Gastroesophageal sphincter (tissue), 4 donors: ENCODE measurements around the gene GSTO1. TPM values are rescaled to one million over a fixed set of nuclear protein-coding genes. Genes with fewer than 3 reads are reported as not detected.

ENCODE experiments used
- ATAC-seq: fragments of 150-250 bp; one replicate; pipeline ENCODE4 v1.9.1; 2016; ENCODE audit warnings: mild to moderate bottlenecking, moderate library complexity
- H3K27ac ChIP-seq, 4 donors: fragments of 200-600 bp; sonication (generic) in 3 of 4; 1 replicate in 3 of 4; 2 replicates in 1 of 4; pipeline ENCODE4 v1.5.1; 2016 to 2019
- H3K27me3 ChIP-seq: fragments of 200-600 bp; sonication (generic); one replicate; pipeline ENCODE4 v1.5.1; 2019
- H3K36me3 ChIP-seq, 2 donors: fragments of 200-600 bp; sonication (generic); one replicate each; pipeline ENCODE4 v1.5.1; 2019; ENCODE audit warnings: control low read depth in 1 of 2
- H3K4me1 ChIP-seq, 3 donors: fragments of 200-600 bp; sonication (generic); 1 replicate in 2 of 3; 2 replicates in 1 of 3; pipeline ENCODE4 v1.5.1; 2016 to 2019; ENCODE audit warnings: control low read depth in 2 of 3
- H3K4me3 ChIP-seq, 2 donors: fragments of 200-600 bp; sonication (generic); one replicate each; pipeline ENCODE4 v1.5.1; 2019; ENCODE audit warnings: mild to moderate bottlenecking in 1 of 2, moderate library complexity in 1 of 2
- H3K9me3 ChIP-seq, 3 donors: fragments of 200-600 bp; sonication (generic); one replicate each; pipeline ENCODE4 v1.5.1; 2017 to 2019; ENCODE audit warnings: control low read depth in 2 of 3
- CTCF ChIP-seq, 4 experiments: fragments of 200-600 bp in 2 of 4; fragments of 450-650 bp in 2 of 4; sonication (generic) in 1 of 4; IDR thresholded peaks; one replicate each; pipeline ENCODE4 v1.5.1; 2017 to 2019; ENCODE audit warnings: antibody characterized with exemption in 4 of 4, mild to moderate bottlenecking in 2 of 4, moderate library complexity in 2 of 4
- EP300 ChIP-seq: sonication (generic); formaldehyde crosslinking; IDR thresholded peaks from one replicate; pipeline ENCODE4 v1.6.1; 2017; ENCODE audit warnings: antibody characterized with exemption, mild to moderate bottlenecking
- POLR2A ChIP-seq, 2 donors: fragments of 450-650 bp; IDR thresholded peaks; one replicate each; pipeline ENCODE4 v1.6.1; 2017; ENCODE audit warnings: antibody characterized with exemption in 2 of 2, mild to moderate bottlenecking in 2 of 2, moderate library complexity in 1 of 2
- POLR2AphosphoS5 ChIP-seq: sonication (generic); formaldehyde crosslinking; IDR thresholded peaks from one replicate; pipeline ENCODE4 v1.6.1; 2017; ENCODE audit warnings: antibody characterized with exemption
- WGBS, 2 donors: methylation state at CpG; one replicate each; pipeline ENCODE4 v1.1.5; 2018; ENCODE audit warnings: low coverage in 1 of 2; 5-methylcytosine and 5-hydroxymethylcytosine counted together
- total RNA-seq, 4 donors: library from RNA; depleted of rRNA; stranded (reverse); fragments of >200 nt; gene quantifications; one replicate each; pipeline ENCODE4 v1.1.0, GENCODE V29; 2016

Gene GSTO1
- total RNA-seq, 4 donors from 2014 or later, result 124 to 153 (median 149) TPM

DNA sequence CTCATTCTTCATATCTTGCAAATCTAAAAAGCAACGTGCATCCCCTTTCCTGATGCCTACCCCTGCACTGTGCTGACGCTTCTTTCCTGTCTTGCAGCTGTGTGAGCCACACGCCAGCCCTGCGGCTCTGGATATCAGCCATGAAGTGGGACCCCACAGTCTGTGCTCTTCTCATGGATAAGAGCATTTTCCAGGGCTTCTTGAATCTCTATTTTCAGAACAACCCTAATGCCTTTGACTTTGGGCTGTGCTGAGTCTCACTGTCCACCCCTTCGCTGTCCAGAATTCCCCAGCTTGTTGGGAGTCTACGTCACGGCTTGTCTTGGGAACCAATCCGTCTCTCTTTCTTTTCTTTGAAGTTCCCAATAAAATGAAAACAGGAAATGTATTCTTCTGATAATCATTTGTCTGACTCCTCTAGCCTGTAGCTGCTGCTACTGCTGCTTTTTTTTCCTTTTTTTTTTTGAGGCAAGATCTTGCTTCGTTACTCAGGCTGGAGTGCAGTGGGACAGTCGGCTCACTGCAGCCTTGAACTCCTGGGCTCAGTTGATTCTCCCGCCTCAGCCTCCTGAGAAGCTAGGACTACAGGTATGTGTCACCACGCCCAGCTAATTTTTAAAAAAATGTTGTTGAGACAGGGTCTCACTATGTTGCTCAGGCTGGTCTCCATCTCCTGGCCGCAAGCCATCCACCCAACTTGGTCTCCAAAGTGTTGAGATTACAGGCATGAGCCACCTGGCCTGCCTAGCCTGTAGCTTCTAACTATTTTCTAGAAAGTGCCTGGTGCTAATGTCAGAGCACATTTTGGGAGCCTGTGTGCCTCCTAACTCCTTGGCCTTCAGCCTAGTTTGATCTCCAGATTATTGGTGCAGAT, 44.6 kb downstream of the GSTO1 start:
- Histone ChIP-seq H3K27ac (peak overlapping the region; percentile 89 to 98 (median 92)), H3K9me3 (no peaks in the 10 kb centered on the region), H3K36me3 (no peaks in the 10 kb centered on the region), H3K4me1 (peaks cover 3 to 79% (median 28%) of the 10 kb centered on the region in 3 donors), H3K4me3 (no peak overlapping the region), H3K27me3 (no peaks in the 10 kb centered on the region)
- WGBS, 2 donors, result 43 to 51% methylated on average over 6 to 13 of the region's 13 CpGs
- ATAC-seq, result no peak
- TF ChIP-seq POLR2A (IDR thresholded peaks at IDR 0.05), result no peak
- no peak for TF ChIP-seq POLR2AphosphoS5
- TF ChIP-seq EP300, result no peak
- no peak for TF ChIP-seq CTCF (IDR thresholded peaks at IDR 0.05)

DNA sequence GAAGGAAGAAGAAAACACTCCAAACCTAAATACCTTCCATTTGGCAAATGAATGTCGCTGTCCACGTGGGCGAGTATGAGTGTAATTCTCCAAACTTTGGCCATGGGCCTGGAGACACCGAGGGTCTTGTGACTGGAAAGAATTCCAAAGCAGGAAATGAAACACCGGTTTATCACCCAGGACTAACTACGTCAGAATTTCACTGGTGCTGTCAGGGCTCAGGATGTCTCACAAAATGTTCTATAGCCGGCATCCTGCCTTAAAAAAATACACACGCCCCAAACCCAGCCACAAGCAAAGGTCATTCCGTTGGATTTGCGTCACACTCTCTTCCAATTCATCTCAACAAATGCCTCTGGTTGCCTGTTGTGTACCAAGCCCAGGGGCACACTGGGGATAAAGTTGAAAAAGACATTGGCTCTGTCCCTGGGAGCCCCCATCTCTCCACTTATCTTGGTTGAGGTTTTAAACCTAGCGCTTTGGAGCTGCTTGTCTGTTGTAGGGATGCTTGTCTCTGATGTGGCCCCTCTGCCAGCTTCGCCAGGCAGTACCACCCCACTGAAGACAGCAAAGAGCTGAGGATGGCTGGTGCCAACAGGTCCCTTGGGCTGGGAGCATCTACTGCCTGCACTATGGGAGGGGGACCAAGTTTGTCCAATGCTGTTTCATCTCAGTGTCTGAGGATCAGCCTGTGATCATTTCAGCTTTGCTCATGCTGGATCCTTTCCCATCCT, 45.5 kb downstream of the GSTO1 start:
- Histone ChIP-seq H3K9me3 (no peaks in the 10 kb centered on the region), H3K4me1 (peaks cover 7 to 82% (median 31%) of the 10 kb centered on the region in 3 donors)
- WGBS, 2 donors, result 12 to 31% methylated on average over 9 to 10 of the region's 12 CpGs

DNA sequence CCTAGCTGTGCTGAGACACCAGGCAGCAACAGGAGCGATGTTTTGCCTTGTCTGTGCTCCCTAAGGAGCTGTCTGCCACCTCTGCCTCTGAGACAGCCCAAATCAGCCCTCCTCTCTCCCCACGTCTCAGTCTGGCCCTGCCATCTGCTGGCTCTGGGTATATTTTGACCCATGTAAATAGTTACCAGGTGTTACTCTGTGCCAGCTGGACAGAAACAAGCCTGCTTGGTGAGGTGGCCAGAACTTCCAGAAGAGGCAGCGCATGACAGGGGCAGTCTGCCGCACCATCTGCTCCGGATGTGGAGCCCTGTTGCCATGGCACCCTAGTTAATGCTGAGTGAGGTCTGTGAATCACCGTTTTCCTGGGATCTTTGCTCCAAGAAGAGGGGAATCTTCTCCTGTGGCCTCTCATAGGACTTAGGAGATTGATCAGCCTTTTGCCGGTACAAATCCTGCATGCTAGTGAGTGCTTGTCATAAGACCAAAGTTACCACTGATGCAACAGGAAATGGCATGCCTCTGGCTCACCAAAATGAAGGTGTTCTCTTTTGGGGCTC, 46.1 kb downstream of the GSTO1 start:
- peak; percentile 75 for ATAC-seq
- Histone ChIP-seq H3K4me1 (peaks cover 10 to 85% (median 38%) of the 10 kb centered on the region in 3 donors), H3K4me3 (no peak overlapping the region), H3K27ac (peak overlapping the region; percentile 89 to 98 (median 92)), H3K9me3 (no peaks in the 10 kb centered on the region), H3K36me3 (no peaks in the 10 kb centered on the region), H3K27me3 (no peaks in the 10 kb centered on the region)
- WGBS, 2 donors, result 15 to 19% methylated on average over 2 to 6 of the region's 7 CpGs
- TF ChIP-seq EP300 (no peak), POLR2A (IDR thresholded peaks at IDR 0.05) (no peak), CTCF (IDR thresholded peaks at IDR 0.05) (peak in 2 of 4 experiments; percentile 15 to 32), POLR2AphosphoS5 (peak; percentile 86)

More for the DNA sequence above, 45.5 kb downstream of the GSTO1 start:
- Histone ChIP-seq H3K36me3 (no peaks in the 10 kb centered on the region), H3K27ac (peak overlapping the region; percentile 89 to 98 (median 92)), H3K4me3 (no peak overlapping the region), H3K27me3 (no peaks in the 10 kb centered on the region)
- peak; percentile 84 for ATAC-seq
- TF ChIP-seq CTCF (IDR thresholded peaks at IDR 0.05), result no peak
- peak; percentile 85 for TF ChIP-seq POLR2AphosphoS5
- TF ChIP-seq EP300, result peak; percentile 96
- TF ChIP-seq POLR2A (IDR thresholded peaks at IDR 0.05), result no peak

GRCh38 chr10:104301907-104302690, 47.4 kb downstream of the GSTO1 start:
- H3K36me3 ChIP-seq, result no peaks in the 10 kb centered on the region
- TF ChIP-seq POLR2AphosphoS5, result no peak
- TF ChIP-seq CTCF (IDR thresholded peaks at IDR 0.05), result no peak
- TF ChIP-seq EP300, result no peak
- peak overlapping the region in 3 of 4 donors; percentile 89 to 98 (median 95) for H3K27ac ChIP-seq
- WGBS, 2 donors, result 50 to 72% methylated on average over 1 to 3 of the region's 3 CpGs
- no peaks in the 10 kb centered on the region for H3K27me3 ChIP-seq
- H3K4me3 ChIP-seq, result no peak overlapping the region
- ATAC-seq, result no peak
- H3K4me1 ChIP-seq, result peaks cover 10 to 95% (median 38%) of the 10 kb centered on the region in 3 donors
- H3K9me3 ChIP-seq, result no peaks in the 10 kb centered on the region
